K562 (cell line): ENCODE data around the gene MEIKIN. TPM values are rescaled to one million over a fixed set of nuclear protein-coding genes. Genes with fewer than 3 reads are reported as not detected.

Source experiments
- ATAC-seq: fragments of 200-7000 bp; cut with Tn5 transposase; 3 replicates; pipeline ENCODE4 v1.9.1; 2020; ENCODE audit warnings: moderate library complexity
- BruUV-seq: library from RNA; stranded (reverse); fragments of 400-500 nt; replicated peaks from 2 replicates; lab custom pipeline; 2021; lab: Mats Ljungman, UMichigan
- CTCF ChIA-PET: fragments of 300-600 bp; formaldehyde crosslinking; extraction: SDS; loops from one replicate; lab custom pipeline; 2021; ENCODE audit warnings: low intra/inter-chr PET ratio; lab: Yijun Ruan, JAX
- POLR2A ChIA-PET: fragments of 300-600, 350-650 bp; sonication (Branson Sonifier 250); formaldehyde crosslinking; extraction: SDS; loops from one replicate; lab custom pipeline; 2021; ENCODE audit warnings: antibody characterized with exemption, inconsistent platforms; lab: Yijun Ruan, JAX
- DNase-seq, 4 experiments: peaks; one replicate each; pipeline versions ENCODE4 v3.0.0 to v3.0.0-alpha.2; 2011 to 2018; ENCODE audit warnings: low spot score in 3 of 4, mixed read lengths in 3 of 4; ENCODE audit errors: extremely low read depth in 1 of 4
- FAIRE-seq: peaks from 2 replicates; lab custom pipeline; 2011; peaks lifted over from hg19 to GRCh38; lab: Jason Lieb, UNC
- H2AFZ ChIP-seq: 2 replicates; pipeline ENCODE4 v1.6.0; 2011; ENCODE audit warnings: low read depth, low read length, control low read depth, inconsistent platforms
- H3K27ac ChIP-seq: fragments of 200-600 bp; 3 replicates; pipeline ENCODE4 v1.8.0; 2011; ENCODE audit warnings: low read depth, mild to moderate bottlenecking, control low read depth, inconsistent platforms, low read length, moderate library complexity, mixed read lengths; ENCODE audit errors: extremely low read depth
- H3K27me3 ChIP-seq, 2 experiments: fragments of 300-600 bp in 1 of 2; 2 replicates in 1 of 2; 3 replicates in 1 of 2; pipeline versions ENCODE4 v1.6.0 to v1.8.0; 2011; ENCODE audit warnings: inconsistent platforms in 2 of 2, low read length in 2 of 2, mild to moderate bottlenecking in 1 of 2, mixed read lengths in 1 of 2, moderate library complexity in 1 of 2; ENCODE audit not compliant: control insufficient read depth in 2 of 2, insufficient read depth in 2 of 2
- H3K36me3 ChIP-seq: fragments of 300-600 bp; 3 replicates; pipeline ENCODE4 v1.8.0; 2011; ENCODE audit warnings: mild to moderate bottlenecking, low read length, inconsistent platforms; ENCODE audit not compliant: control insufficient read depth, insufficient read depth
- H3K4me1 ChIP-seq, 2 experiments: fragments of 200-600 bp in 1 of 2; replicated peaks in 1 of 2; 2 replicates in 1 of 2; 3 replicates in 1 of 2; pipeline versions ENCODE4 v1.5.1 to v1.8.0; 2011; ENCODE audit warnings: inconsistent platforms in 2 of 2, low read length in 2 of 2, mild to moderate bottlenecking in 1 of 2, mixed read lengths in 1 of 2, moderate library complexity in 1 of 2; ENCODE audit not compliant: control insufficient read depth in 2 of 2, insufficient read depth in 2 of 2
- H3K4me2 ChIP-seq: 2 replicates; pipeline ENCODE4 v1.6.1; 2011; ENCODE audit warnings: low read length, control low read depth, inconsistent platforms, mixed read lengths; ENCODE audit not compliant: insufficient read depth
- H3K4me3 ChIP-seq: fragments of 200-600 bp; sonication (generic), shearing (Covaris generic); 2 replicates; pipeline ENCODE4 v1.5.1; 2016; ENCODE audit warnings: control low read depth, inconsistent platforms
- H3K79me2 ChIP-seq: fragments of 200-600 bp; 3 replicates; pipeline ENCODE4 v1.8.0; 2011; ENCODE audit warnings: low read length, inconsistent platforms; ENCODE audit not compliant: control insufficient read depth, insufficient read depth
- H3K9ac ChIP-seq, 2 experiments: 2 replicates each; pipeline versions ENCODE4 v1.6.0 to v1.6.1; 2011; ENCODE audit warnings: low read depth in 2 of 2, low read length in 2 of 2, control low read depth in 1 of 2, inconsistent platforms in 1 of 2, mild to moderate bottlenecking in 1 of 2, mixed read lengths in 1 of 2; ENCODE audit not compliant: insufficient read depth in 1 of 2
- H3K9me1 ChIP-seq: one replicate; pipeline ENCODE4 v1.6.0; 2011; ENCODE audit warnings: inconsistent platforms, mild to moderate bottlenecking, low read length, moderate library complexity; ENCODE audit not compliant: control insufficient read depth, insufficient read depth
- H3K9me3 ChIP-seq: replicated peaks from 2 replicates; pipeline ENCODE4 v1.5.1; 2011; ENCODE audit warnings: low read depth, low read length, inconsistent platforms; ENCODE audit not compliant: control insufficient read depth, insufficient read depth
- H4K20me1 ChIP-seq: replicated peaks from 2 replicates; pipeline ENCODE4 v1.6.1; 2011; ENCODE audit warnings: low read length, inconsistent platforms, mixed read lengths; ENCODE audit not compliant: control insufficient read depth, insufficient read depth
- BHLHE40 ChIP-seq: IDR thresholded peaks from 2 replicates; pipeline ENCODE4 v1.6.1; 2011; ENCODE audit warnings: low read length, improper control_type of control experiment
- COPS2 ChIP-seq: fragments of 450-650 bp; conservative IDR thresholded peaks from 2 replicates; pipeline ENCODE4 v1.6.1; 2016; ENCODE audit warnings: mild to moderate bottlenecking, moderate library complexity
- CREB1 ChIP-seq, 2 experiments: sonication (generic) in 1 of 2; formaldehyde crosslinking in 1 of 2; IDR thresholded peaks; 2 replicates each; pipeline versions ENCODE4 v1.6.1 to v1.8.0; 2012 to 2022; ENCODE audit warnings: inconsistent platforms in 1 of 2, mild to moderate bottlenecking in 1 of 2, missing genetic modification reagents in 1 of 2, moderate library complexity in 1 of 2
- CREM ChIP-seq: IDR thresholded peaks from 2 replicates; pipeline ENCODE4 v1.6.1; 2014; ENCODE audit warnings: antibody characterized with exemption, low read depth
- DPF2 ChIP-seq: fragments of 450-650 bp; IDR thresholded peaks from 2 replicates; pipeline ENCODE4 v1.6.1; 2016
- FOXK2 ChIP-seq, 2 experiments: fragments of 450-650 bp; IDR thresholded peaks in 1 of 2; conservative IDR thresholded peaks in 1 of 2; 2 replicates each; pipeline ENCODE4 v1.6.1; 2016; ENCODE audit warnings: low read depth in 2 of 2, mild to moderate bottlenecking in 1 of 2
- GABPB1 ChIP-seq: sonication (generic); formaldehyde crosslinking; IDR thresholded peaks from 2 replicates; pipeline ENCODE4 v1.8.0; 2022; ENCODE audit warnings: mild to moderate bottlenecking, missing genetic modification reagents
- HDAC1 ChIP-seq, 2 experiments: fragments of 450-650 bp; IDR thresholded peaks; 2 replicates each; pipeline ENCODE4 v1.6.1; 2016 to 2017; ENCODE audit warnings: inconsistent platforms in 1 of 2, mild to moderate bottlenecking in 1 of 2, moderate library complexity in 1 of 2
- LCOR ChIP-seq: sonication (generic); formaldehyde crosslinking; IDR thresholded peaks from 2 replicates; pipeline ENCODE4 v1.8.0; 2022; ENCODE audit warnings: mild to moderate bottlenecking, missing genetic modification reagents
- MXI1 ChIP-seq: IDR thresholded peaks from 2 replicates; pipeline ENCODE4 v1.6.1; 2011; ENCODE audit warnings: low read depth, mild to moderate bottlenecking, improper control_type of control experiment, low read length
- POLR2A ChIP-seq: fragments of 450-650 bp; conservative IDR thresholded peaks from 2 replicates; pipeline ENCODE4 v1.6.1; 2016
- ZNF165 ChIP-seq: fragments of 250-450 bp; sonication (Bioruptor Pico); IDR thresholded peaks from 2 replicates; pipeline ENCODE4 v1.4.0; 2020; ENCODE audit warnings: borderline replicate concordance
- WGBS: fragments of 100-300 bp; shearing (Covaris generic); methylation state at CpG from one replicate; pipeline ENCODE4 v1.1.6; 2016; ENCODE audit warnings: low coverage, mixed read lengths; ENCODE audit not compliant: insufficient coverage; ENCODE audit errors: missing lambda C conversion rate; 5-methylcytosine and 5-hydroxymethylcytosine counted together
- in situ Hi-C: fragments of 300-500 bp; cut with MboI; formaldehyde crosslinking; loops from 4 replicates; pipeline ENCODE4 v1.15.0; 2018; ENCODE audit warnings: inconsistent platforms, mixed read lengths
- intact Hi-C: fragments of 100-400 bp; cut with micrococcal nuclease; formaldehyde crosslinking; loops from 2 replicates; pipeline ENCODE4 v1.14.2; 2022
- polyA plus RNA-seq, 8 experiments: library from polyadenylated mRNA; depleted of rRNA in 4 of 8; stranded (reverse) in 5 of 8; unstranded in 3 of 8; fragments of >200 nt; fragmentation: Nextera tagmentation in 2 of 8; fragmentation: Illumina TruSeq in 1 of 8; extraction: Ambion mirVana in 2 of 8; extraction: Trizol in 1 of 8; gene quantifications; 2 replicates each; pipeline versions ENCODE4 v1.2.1 to v1.2.3, GENCODE V29; 2011 to 2014; ENCODE audit warnings: inconsistent platforms in 1 of 8, missing spikeins in 1 of 8
- total RNA-seq, 7 experiments: library from RNA; depleted of rRNA in 6 of 7; stranded (reverse); fragments of >200 nt in 6 of 7; fragmentation: Illumina TruSeq in 2 of 7; extraction: Trizol in 2 of 7; gene quantifications; 2 replicates each; pipeline versions ENCODE4 v1.2.1 to v1.2.3, GENCODE V29; 2011 to 2021; ENCODE audit warnings: low replicate concordance in 1 of 7
- TF ChIP-seq, protein P1 (sequence below), 2 experiments: IDR thresholded peaks in 1 of 2; conservative IDR thresholded peaks in 1 of 2; 2 replicates each; pipeline ENCODE4 v1.6.1; 2016; ENCODE audit warnings: low read depth in 2 of 2, mild to moderate bottlenecking in 1 of 2, missing compliant biosample characterization in 1 of 2, missing genetic modification characterization in 1 of 2, moderate library complexity in 1 of 2
- TF ChIP-seq, protein P2 (sequence below): fragments of 450-650 bp; IDR thresholded peaks from 2 replicates; pipeline ENCODE4 v1.6.1; 2016; ENCODE audit warnings: borderline replicate concordance
- TF ChIP-seq, protein P3 (sequence below): fragments of 450-650 bp; IDR thresholded peaks from 2 replicates; pipeline ENCODE4 v1.6.1; 2016

MEIKIN gene
- total and polyA plus RNA-seq, 9 of the 15 experiments (the other 6 are each of a cell fraction or from before 2014, with no cell fraction given), result 0.18 TPM; not detected in 8

DNA sequence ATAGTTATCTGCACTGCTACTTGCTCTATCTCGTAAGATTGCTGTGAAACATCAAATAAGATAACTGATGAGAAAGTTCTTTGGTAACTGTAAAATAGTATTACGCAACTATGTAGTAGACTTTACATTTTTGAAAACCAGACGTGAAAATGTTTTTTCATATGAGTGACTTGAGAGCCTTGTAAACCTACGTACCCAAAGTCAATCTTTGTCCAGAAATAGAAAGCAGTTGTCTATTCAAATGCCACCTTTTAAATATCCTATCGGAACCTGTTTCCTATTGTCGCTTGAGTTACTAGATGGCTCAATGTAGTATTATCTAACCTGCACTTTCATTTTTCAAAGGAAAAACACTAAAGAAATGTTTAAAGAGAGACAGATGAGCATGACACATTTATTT lies 150.2 kb downstream of the MEIKIN start (continued):
- TF ChIP-seq COPS2, result no peak
- TF ChIP-seq, all 486 proteins: peak for 7

- Histone ChIP-seq H3K9me1 (no peaks in the 10 kb centered on the region), H2AFZ (no peak overlapping the region), H3K4me3 (peak overlapping the region; percentile 75), H4K20me1 (peaks cover 26% of the 10 kb centered on the region; the same call in 1 of the 2 replicates), H3K4me2 (peak overlapping the region; percentile 72), H3K9me3 (no peaks in the 10 kb centered on the region), H3K36me3 (peaks cover 24% of the 10 kb centered on the region), H3K27me3 (no peaks in the 10 kb centered on the region), H3K9ac (peak overlapping the region; percentile 77 to 97; a peak in 3 of 4 replicates), H3K79me2 (peaks cover 78% of the 10 kb centered on the region), H3K4me1 (peaks cover 25 to 31% of the 10 kb centered on the region in 2 experiments), H3K27ac (peak overlapping the region; percentile 98)
- intact Hi-C loops (loop anchor here (10.0 kb wide), 1 partner anchor 120 kb away; no protein-coding TSS in a partner anchor), in situ Hi-C loops (no loop called here)
- ChIA-PET POLR2A (interaction anchor here (0.9 kb wide), 1 partner anchor 49 kb away, joined by 4 read pairs; no protein-coding TSS in a partner anchor), CTCF (no interaction called here)
- peak; percentile 23 for ATAC-seq
- FAIRE-seq, result peak; percentile 72
- BruUV-seq, result no TSS peak
- peak in 1 of 4 experiments; percentile 43 for DNase-seq
- WGBS, result 14% methylated on average over 4 of the region's 4 CpGs
- no peak for TF ChIP-seq CREB1 (IDR thresholded peaks at IDR 0.05)
- TF ChIP-seq CREB1 (CRISPR knock-in tag; IDR thresholded peaks at IDR 0.05), result peak; percentile 39; the same call in 1 of the 2 replicates
- no peak for TF ChIP-seq DPF2
- TF ChIP-seq, protein P1, sequence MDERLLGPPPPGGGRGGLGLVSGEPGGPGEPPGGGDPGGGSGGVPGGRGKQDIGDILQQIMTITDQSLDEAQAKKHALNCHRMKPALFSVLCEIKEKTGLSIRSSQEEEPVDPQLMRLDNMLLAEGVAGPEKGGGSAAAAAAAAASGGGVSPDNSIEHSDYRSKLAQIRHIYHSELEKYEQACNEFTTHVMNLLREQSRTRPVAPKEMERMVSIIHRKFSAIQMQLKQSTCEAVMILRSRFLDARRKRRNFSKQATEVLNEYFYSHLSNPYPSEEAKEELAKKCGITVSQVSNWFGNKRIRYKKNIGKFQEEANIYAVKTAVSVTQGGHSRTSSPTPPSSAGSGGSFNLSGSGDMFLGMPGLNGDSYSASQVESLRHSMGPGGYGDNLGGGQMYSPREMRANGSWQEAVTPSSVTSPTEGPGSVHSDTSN (CRISPR knock-in tag; IDR thresholded peaks at IDR 0.05; ENCODE audit: low read depth), result no peak
- TF ChIP-seq, protein P1 (tag; conservative IDR thresholded peaks at IDR 0.05; ENCODE audit: low read depth), result no peak
- no peak for TF ChIP-seq ZNF165 (CRISPR knock-in tag)
- TF ChIP-seq HDAC1 (IDR thresholded peaks at IDR 0.05), result peak in 1 of 2 experiments; percentile 59; a peak in 2 of 4 replicates
- TF ChIP-seq POLR2A, result peak; percentile 36; the same call in 1 of the 2 replicates
- 0 out of 2 replicates have a peak, but pooled peaks have one; percentile 7 for TF ChIP-seq MXI1
- TF ChIP-seq, protein P2, sequence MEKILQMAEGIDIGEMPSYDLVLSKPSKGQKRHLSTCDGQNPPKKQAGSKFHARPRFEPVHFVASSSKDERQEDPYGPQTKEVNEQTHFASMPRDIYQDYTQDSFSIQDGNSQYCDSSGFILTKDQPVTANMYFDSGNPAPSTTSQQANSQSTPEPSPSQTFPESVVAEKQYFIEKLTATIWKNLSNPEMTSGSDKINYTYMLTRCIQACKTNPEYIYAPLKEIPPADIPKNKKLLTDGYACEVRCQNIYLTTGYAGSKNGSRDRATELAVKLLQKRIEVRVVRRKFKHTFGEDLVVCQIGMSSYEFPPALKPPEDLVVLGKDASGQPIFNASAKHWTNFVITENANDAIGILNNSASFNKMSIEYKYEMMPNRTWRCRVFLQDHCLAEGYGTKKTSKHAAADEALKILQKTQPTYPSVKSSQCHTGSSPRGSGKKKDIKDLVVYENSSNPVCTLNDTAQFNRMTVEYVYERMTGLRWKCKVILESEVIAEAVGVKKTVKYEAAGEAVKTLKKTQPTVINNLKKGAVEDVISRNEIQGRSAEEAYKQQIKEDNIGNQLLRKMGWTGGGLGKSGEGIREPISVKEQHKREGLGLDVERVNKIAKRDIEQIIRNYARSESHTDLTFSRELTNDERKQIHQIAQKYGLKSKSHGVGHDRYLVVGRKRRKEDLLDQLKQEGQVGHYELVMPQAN, result peak; percentile 66
- peak; percentile 38; the same call in 1 of the 2 replicates for TF ChIP-seq GABPB1 (CRISPR knock-in tag)
- TF ChIP-seq, protein P3, sequence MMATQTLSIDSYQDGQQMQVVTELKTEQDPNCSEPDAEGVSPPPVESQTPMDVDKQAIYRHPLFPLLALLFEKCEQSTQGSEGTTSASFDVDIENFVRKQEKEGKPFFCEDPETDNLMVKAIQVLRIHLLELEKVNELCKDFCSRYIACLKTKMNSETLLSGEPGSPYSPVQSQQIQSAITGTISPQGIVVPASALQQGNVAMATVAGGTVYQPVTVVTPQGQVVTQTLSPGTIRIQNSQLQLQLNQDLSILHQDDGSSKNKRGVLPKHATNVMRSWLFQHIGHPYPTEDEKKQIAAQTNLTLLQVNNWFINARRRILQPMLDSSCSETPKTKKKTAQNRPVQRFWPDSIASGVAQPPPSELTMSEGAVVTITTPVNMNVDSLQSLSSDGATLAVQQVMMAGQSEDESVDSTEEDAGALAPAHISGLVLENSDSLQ, result 0 out of 2 replicates have a peak, but pooled peaks have one; percentile 6
- peak; percentile 29; the same call in 1 of the 2 replicates for TF ChIP-seq BHLHE40
- TF ChIP-seq CREM, result no peak
- 0 out of 2 replicates have a peak, but pooled peaks have one; percentile 31 for TF ChIP-seq LCOR
- 0 out of 4 replicates have a peak, but pooled peaks have one; percentile 33 to 42 for TF ChIP-seq FOXK2 (conservative IDR thresholded peaks at IDR 0.05 in 1 of 2, IDR thresholded peaks at IDR 0.05 in 1 of 2; ENCODE audit: low read depth in 2 of 2)
Measured at GRCh38 chr5:131794586-131794985, 150.9 kb downstream of the MEIKIN start.
